HUDEP-2 (cell line): ENCODE results near the gene IL2.

Experiments used
- DNase-seq, 76 experiments: peaks; one replicate each; lab custom pipeline; 2025; ENCODE audit not compliant: unreplicated experiment in 76 of 76; lab: John Stamatoyannopoulos, UW

IL2 gene

GRCh38 chr4:122456231-122457116 is at the start of gene IL2:
IL2 (minus strand) TSS chr4:122456725; CDS start chr4:122456440, 285 bp downstream.
- DNase-seq: no peak

GRCh38 chr4:122503214-122503613 is 46.7 kb upstream of the IL2 start:
- DNase-seq: no peak

- DNase-seq: peak in 8 of 76 experiments; percentile 1 to 52 (median 18)
These were observed 44.5 kb upstream of the IL2 start for GRCh38 chr4:122500852-122501501.

- no peak for DNase-seq
These were observed 32.5 kb upstream of the IL2 start for GRCh38 chr4:122489061-122489460.

- no peak for DNase-seq
These were observed 27.0 kb upstream of the IL2 start for GRCh38 chr4:122483481-122483880.

- DNase-seq: no peak
These were observed 25.4 kb upstream of the IL2 start for GRCh38 chr4:122481766-122482405.

- DNase-seq: no peak
These were observed 24.3 kb upstream of the IL2 start for GRCh38 chr4:122480655-122481487.

GRCh38 chr4:122479935-122480416 is 23.5 kb upstream of the IL2 start:
- DNase-seq: peak in 2 of 76 experiments; percentile 15 to 26

- no peak for DNase-seq
These were observed 20.2 kb upstream of the IL2 start for GRCh38 chr4:122476745-122477144.

GRCh38 chr4:122476126-122476525 is 19.6 kb upstream of the IL2 start:
- no peak for DNase-seq

GRCh38 chr4:122475233-122475632 is 18.7 kb upstream of the IL2 start:
- DNase-seq: no peak

GRCh38 chr4:122469457-122469856 is 12.9 kb upstream of the IL2 start:
- DNase-seq: no peak

- no peak for DNase-seq
These were observed 2.1 kb upstream of the IL2 start for GRCh38 chr4:122458625-122459024.

- DNase-seq: no peak
These were observed 3.0 kb downstream of the IL2 start for GRCh38 chr4:122453384-122453995.

- DNase-seq: peak in 6 of 76 experiments; percentile 1 to 13 (median 3)
These were observed 5.7 kb downstream of the IL2 start for GRCh38 chr4:122450847-122451246.

- no peak for DNase-seq
These were observed 22.2 kb downstream of the IL2 start for GRCh38 chr4:122434285-122434684.

GRCh38 chr4:122431351-122431750 is 25.2 kb downstream of the IL2 start:
- DNase-seq: no peak

GRCh38 chr4:122423246-122423645 is 33.3 kb downstream of the IL2 start:
- no peak for DNase-seq

- no peak for DNase-seq
These were observed 44.0 kb downstream of the IL2 start for GRCh38 chr4:122412547-122412946.

- DNase-seq: no peak
These were observed 52.7 kb downstream of the IL2 start for GRCh38 chr4:122403861-122404260.
